KBM-7 (cell line): ENCODE data around the gene NACC1.

Experiments
- DNase-seq: peaks from one replicate; pipeline ENCODE4 v3.0.0-alpha.2; 2015
- in situ Hi-C: fragments of 300-500 bp; cut with MboI; formaldehyde crosslinking; loops from 2 replicates; pipeline ENCODE4 v1.14.3; 2020; ENCODE audit warnings: low sequenced_read_pairs, low pct_unique_long_range_greater_than_20kb, mixed read lengths

The NACC1 gene

DNA sequence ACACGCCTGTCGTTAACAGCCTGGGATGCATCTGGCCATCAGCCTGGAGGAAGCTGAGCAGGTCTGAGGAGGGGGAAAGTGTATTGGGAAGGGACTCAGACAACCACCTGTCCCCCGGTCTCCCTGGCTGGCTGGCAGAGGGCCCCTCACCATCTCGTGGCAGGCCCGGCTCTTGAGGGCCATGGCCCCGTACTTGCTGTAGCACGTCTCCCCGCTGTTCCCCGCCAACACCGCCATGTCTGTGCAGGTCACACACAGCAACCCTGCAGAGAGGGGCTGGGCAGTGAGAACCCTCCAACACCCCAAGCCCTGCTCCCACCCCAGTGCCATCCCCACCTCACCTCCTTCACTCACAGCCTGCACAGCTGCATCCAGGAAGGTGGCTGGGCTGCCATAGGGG, 5.5 kb upstream of the NACC1 start:
- DNase-seq, result no peak

DNA sequence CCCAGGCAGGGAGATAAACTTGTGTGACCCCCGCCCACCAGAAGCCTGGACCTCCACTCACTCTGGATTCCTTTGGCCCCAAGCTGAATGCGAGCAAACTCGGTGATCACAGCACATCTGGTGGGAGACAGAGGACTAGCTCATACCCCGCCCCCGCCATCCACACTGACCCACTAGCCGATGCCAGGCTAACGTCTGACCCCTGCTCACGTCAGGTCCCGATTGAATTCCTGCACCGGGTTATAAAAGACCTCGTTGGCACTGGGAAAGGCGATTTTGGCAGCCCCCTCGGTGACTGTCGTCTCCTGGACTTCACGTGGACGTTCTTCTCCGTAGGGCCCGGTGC, 2.2 kb upstream of the NACC1 start:
- in situ Hi-C loops, result no loop called here
- DNase-seq, result no peak

More for the DNA sequence above, 5.5 kb upstream of the NACC1 start:
- in situ Hi-C loops, result no loop called here

DNA sequence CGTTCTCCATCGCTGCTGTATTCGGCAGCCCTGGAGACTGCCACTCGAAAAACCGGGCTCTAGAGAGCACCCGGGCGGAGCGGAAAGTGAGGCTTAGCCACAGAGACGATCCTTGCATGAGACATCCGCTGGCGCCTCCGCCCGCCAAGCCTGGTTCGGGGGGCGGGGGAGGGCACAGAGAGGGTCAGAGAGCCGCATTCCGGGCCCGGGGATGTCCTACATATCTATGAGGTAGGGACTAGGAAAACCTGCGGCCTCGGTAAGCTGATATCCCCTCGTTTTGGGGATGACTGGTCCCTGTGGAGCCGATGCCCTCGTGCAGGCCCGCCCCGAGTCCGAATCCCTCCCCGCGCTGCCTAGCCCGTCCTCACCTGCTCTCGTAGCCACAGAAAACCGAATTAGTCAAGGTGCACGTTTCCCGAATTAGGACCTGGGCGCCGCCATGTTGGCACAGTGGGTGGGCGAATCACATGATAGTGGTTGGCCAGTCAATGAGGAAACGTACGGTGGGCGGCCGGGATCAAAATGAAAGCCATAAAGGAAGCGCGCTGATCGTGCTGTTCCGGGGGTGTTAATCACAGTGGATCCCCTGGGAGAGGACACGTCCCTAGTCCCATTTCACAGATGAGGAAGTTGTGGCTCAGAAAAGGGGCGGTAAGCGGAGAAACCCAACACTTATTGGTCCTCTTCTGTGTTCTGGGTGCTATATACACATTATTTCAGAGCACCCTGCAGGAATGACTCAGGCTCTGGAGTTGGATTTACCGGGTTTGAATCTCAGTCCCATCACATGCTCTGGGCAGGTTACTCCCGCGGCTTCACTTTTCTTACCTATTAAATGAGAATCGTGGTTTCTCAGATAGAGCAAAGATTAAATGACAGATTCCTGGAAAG, 1.5 kb upstream of the NACC1 start, which contains the start of gene TRMT1:
Gene TRMT1, minus strand, starts transcription at position 459 of the 894 bp plus-strand sequence. Its CDS starts 341 bp downstream, at position 118.
- in situ Hi-C loops, result no loop called here
- DNase-seq, result peak; percentile 96

DNA sequence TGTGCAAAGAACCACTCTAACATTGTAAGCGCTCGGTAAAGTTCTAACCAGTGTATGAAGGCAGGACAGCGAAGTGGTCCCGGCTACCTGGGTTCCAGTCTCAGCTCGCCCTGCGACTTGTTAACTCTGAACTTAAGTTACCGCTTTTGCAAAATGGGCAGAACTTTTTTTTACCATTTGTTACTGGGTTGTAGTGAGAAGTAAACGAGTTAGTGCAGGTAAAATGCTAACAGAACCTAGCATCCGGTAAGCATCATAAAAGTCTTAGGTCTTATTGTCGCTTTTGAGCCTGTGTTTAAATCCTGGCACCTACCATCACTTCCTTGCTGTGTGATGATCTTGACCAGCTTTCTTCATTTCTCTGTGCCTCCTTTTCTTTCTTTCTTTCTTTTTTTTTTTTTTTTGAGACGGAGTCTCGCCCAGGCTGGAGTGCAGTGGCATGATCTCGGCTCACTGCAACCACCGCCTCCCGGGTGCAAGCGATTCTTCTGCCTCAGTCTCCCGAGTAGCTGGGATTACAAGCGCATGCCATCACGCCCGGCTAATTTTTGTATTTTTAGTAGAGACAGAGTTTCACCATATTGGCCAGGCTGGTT, 790 bp upstream of the NACC1 start:
- in situ Hi-C loops, result no loop called here
- no peak for DNase-seq

DNA sequence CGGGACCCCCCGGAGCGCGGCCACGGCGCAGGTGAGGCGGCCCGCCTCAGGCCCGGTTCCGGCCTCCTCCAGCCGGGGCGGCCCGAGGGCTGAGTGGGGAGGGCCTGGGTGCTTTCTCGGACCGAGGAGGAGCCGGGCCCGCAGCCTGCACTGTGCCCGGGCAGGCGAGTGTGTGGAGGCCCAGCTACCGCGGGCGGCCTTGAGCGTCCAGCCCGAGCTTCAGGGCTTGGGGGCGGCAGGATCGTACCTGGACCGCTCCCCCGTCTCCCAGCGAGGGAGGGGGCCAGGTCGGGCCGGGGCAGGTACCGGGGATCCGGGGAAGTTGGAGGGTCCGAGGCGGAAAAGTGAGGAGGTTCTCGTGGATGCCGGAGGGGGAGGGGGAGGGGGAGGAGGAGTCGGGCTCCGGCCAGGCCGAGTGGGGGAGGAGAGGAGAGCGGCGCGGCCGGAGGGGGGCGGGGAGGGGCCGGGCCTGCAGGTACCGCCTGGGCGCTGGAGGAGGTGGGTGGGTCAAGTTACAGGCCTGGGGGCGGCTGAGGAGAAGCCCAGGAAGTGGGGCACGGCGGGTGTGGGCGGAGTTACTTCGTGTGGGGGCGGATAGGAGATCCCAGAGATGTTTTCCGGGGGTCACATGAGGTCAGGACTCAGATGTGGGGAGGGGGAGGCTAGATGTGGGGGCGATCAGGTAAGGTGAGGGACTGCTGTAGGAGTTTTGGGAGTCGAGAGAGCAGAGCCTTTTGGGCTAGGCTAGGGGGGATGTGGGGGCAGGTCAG, 545 bp downstream of the NACC1 start:
- in situ Hi-C loops, result no loop called here

DNA sequence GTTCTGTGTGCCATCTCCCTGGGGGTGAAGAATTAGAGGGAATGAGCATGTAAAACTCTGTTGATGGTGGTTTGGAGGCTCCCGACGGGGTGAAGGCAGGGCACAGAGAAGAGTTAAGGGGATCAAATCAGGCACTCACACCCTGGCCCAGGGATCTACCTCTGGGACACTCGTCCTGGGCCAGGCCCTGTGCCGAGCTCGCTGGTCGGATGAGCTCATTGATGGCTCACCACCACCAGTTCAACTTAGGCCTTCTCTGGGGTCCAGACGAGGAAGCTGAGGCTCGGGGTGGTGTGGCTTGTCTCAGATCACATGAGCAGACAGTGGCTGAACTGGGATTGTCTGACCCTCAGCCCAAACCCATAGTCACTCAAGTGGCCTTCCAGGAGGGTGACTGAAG, 1.6 kb downstream of the NACC1 start:
- in situ Hi-C loops, result no loop called here

More for the DNA sequence above, 545 bp downstream of the NACC1 start:
- peak; percentile 34 for DNase-seq

DNA sequence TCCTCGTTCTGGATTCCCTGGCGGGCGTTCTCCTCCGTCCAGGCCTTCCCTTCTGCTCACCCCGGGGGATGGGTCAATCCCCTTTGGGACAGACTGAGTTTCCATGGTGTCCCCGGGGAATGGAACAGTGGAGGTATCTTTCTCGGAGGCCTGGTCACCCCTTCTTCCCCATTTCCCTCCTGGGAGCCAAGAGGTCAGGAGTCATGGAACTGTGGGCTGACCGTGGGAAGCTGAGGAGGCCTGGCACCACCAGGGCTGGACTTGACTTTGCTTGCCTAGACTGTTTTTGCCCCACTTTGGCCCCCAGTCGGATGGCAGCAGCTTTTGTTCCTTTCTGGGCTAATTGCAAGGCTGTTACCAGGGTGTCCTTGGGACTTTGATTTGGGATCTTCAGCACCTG, 2.0 kb downstream of the NACC1 start:
- in situ Hi-C loops, result no loop called here

More for the DNA sequence above, 1.6 kb downstream of the NACC1 start:
- DNase-seq, result no peak

DNA sequence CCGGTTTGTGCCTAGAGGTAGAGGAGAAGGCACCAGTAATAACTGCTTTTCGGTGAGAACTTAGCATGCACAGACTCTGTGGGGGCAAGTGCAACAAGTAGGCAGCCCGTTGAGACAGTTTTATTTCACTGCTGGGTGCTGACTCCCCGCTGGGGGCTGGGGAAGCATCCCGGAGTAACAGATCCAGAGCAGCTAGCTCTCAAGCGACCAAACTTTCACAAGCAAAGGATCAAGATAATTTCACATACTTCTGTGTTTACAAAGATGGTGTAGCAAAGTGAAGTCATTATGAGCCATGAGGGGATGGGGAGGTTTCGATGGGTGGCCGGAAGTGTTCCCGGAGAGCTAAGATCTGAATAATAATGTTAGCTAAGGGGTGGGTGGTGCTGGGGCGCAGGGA, 2.8 kb downstream of the NACC1 start:
- DNase-seq, result no peak
- in situ Hi-C loops, result no loop called here

More for the DNA sequence above, 2.0 kb downstream of the NACC1 start:
- no peak for DNase-seq

DNA sequence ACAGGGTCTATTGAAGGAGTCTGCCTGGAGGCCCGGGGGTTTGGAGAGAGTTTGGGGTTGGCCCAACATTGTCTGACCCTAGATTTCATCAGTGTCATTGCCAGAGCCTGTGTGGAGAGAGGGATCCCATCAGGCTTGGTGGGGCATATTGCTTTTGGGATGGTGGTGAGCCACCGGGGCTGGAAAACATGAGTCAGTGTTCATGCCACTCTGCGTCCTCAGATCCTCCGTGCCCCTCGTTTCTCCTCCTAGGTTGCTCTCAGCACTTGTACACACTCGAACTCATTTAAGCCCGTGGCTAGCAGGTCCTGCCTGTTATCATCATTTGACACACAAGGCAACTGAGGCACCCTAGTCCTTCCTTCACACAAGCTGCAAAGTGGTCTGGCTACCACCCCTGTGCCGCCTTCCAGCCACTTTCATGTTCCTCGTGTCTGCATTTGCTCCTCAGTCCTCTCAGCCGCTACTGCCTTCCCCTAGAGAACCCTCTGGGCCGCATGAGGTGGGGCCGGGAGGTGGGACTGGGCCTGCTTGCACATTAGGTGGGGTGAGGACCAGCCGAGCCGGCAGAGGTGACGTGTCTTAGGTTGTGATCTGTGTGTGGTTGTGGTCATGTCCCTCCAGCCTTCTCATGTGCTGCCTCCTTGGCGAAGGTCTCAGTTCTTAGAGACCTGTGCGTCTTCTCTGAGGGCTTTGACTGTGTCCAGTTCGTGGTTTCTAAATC, 3.6 kb downstream of the NACC1 start:
- in situ Hi-C loops, result no loop called here
- no peak for DNase-seq

DNA sequence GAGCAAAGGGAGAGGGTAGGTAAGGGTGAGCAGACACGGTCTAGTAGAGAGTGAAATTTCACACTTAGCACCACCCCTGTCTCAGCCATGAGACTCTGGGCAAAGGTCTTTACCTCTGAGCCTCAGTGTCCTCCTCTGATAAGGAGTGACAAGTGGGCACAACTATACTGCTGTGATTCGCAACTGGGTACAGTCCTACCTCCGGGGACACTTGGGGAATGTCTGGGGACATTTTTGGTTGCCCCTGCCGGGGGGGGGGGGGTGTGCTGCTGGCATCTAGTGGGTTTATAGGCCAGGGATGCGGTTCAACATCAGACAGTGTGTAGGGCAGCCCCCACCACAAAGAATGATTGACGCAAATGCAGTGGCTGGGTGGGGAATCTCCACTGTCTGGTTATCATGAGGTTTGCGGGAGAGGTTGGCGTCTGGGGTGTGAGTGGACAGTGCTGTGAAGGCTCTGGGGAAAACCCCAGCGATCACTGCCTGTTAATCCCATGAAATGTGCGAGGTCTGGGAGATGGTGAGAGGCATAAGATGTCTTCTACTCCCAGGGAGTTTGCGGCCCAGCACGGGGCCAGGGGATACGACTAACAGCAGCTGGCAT, 4.3 kb downstream of the NACC1 start:
- DNase-seq, result no peak
- in situ Hi-C loops, result no loop called here

DNA sequence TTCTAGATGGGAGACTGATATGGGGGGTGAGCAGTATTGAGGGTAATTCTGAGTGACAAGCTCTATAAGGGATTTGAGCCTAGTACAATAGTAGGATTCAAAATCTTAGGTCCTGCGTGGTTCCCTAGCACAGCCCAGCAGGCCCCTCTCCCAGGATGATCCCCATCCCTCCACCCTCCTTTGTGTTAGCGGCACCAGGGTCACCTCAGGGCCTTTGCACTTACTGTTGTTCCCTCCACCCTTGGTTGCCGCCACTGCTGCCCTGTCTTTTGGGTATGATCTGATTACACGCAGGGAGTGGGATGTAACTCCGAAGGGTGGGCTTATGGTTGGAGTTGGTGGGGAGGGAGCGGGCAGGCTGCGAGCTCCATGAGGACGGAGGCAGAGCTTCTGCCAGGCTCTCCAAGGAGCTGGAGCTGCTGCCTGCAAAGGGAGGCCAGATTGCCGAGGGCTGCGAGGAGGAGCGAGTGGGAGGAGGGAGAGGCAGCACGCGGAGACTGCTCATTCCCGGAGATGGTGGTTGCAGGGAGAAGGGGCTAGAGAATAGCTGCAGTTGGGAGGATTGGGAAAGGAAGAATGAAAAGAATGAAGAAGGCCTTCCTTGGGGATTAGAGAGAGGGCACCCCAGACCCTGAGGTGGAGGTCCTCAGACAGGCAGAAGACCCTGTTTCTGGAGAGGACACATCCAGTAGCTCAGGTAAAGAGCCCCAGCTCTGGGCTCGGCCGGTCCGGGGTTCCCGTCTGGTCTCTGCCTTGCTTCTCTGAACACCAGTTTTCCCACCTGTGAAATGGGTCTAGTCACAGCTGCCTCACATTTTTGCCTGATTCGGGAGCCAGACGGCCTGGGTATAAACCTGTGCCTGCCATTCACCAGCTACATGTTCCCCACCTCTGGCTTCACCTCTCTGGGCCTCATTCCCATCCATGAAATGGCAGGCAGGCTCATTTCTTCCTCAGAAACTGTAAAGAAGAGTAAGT, 5.2 kb downstream of the NACC1 start:
- in situ Hi-C loops, result no loop called here
- no peak for DNase-seq

DNA sequence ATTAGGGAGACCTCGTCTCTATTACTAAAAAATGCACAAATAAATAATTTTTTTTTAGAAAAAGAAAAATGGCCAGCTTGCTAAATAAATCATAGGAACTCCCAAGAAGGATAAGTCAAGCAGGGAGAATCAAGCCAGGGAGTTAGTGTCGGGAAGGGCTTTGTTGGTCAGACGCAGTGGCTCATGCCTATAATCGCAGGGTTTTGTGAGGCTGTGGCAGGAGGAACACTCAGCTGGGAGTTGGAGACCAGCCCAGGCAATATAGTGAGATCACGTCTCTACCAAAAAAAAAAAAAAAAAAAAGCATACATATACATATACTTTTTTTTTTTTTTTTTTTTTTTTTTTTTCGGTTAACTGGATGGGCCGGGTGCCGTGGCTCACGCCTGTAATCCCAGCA, 9.0 kb downstream of the NACC1 start:
- in situ Hi-C loops, result no loop called here

DNA sequence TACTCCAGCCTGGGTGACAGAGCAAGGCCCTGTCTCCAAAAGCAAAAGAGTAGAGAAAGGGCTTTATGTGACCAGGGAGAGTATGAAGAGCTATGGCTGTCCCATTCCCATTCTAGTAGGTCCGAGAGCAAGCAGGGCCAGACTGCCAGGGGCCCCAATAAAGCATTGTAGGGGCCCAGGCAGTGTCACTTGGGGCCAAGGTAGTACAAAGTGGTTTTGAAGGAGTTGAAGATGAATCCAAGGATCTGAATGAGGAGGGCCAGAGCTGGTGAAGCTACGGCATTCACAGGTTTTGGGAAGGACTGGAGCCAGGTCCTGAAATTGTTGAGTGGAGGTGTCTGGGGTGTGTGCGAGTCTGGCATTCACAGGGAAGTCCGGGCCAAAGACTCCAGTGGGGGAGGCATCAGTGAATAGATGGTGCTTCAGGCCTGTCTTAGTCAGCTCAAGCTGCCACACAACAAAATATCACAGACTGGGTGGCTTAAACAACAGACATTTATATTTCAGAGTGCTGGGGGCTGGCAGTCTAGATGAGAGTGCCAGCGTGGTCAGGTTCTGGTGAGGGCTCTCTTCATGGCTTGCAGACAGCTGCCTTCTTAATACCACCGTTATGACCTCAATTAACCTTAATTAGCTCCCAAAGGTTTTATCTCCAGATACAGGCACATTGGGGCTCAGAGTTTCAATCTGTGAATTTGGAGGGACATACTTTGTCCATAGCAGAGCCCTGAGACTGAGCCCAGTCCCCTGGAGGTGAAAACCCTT, 9.9 kb downstream of the NACC1 start:
- in situ Hi-C loops, result no loop called here
- no peak for DNase-seq

More for the DNA sequence above, 9.0 kb downstream of the NACC1 start:
- no peak for DNase-seq

DNA sequence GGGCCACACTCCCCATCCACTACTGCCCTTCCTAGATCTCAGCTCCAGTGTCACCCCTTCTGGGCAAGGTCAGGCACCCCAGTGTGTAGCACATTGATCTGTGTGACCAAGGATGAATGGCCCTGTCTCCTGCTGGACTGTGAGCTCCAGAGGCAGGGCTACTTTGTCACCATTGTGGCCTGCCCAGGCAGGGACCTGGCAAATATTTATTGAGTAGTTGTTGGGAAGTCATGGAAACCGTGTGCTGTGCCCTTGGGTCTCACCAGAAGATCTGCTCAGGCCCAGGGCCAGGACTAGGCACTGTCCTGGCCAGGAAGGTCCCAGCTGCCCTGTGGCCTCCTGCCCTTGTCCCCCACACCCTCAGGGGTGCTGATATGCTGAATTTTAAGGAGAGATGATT, 10.5 kb downstream of the NACC1 start:
- no peak for DNase-seq

DNA sequence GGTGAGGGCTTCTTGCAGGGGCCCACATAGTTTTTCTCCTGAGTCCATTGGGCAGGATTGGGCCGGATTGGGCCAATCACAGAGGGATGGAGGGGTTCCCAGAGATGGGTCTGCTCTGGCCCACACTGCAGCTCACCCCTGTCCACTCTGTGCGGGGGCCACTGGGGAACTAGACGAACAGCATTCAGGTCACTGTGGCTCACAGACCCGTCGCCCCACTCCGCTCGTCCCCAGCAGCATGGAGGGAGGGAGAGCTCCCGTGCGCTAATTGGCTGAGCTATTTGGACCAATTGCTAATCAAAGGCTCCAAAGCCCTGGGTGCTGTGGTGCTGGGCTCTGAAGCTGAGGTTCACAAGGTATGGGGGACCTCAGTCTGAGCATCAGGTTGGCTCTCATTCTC, 11.3 kb downstream of the NACC1 start:
- DNase-seq, result no peak
- in situ Hi-C loops, result no loop called here

More for the DNA sequence above, 10.5 kb downstream of the NACC1 start:
- in situ Hi-C loops, result no loop called here

DNA sequence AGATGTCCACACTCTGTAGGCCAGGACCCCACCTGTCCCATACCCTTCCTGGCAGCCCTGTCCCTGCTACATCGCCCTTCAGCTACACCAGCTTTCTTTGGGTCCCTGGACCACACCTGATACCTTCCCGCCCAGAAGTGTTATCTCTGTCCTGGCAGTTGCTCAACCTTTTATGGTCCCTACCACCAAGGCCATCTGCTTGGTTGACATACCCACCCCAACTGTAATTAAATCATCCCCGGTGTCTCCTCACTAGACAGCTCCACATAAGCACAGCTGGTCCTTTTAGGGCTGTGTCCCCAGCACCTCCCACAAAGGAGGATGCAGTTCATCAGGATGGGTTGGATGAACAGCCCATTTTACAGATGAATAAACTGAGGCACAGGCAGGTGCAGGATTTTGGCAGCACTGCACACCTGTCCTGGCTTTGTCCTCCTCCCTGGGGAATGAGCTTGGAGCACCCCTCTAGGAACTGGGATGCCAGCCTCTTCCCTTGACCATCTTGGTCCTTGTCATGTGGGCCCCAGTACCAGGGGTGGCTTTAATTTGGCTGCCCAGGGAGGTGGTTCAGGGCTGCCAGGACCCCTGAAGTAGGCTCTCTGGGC, 12.9 kb downstream of the NACC1 start:
- in situ Hi-C loops, result no loop called here
- DNase-seq, result no peak
